HUES64 (cell line): Measurements from ENCODE around the gene SUGCT.
"Not testable (repeated sequence)": the region's sequence is repeated elsewhere in the genome, so short reads cannot be mapped to it uniquely, and the experiment has no call there.

ENCODE experiments used
- H3K27ac ChIP-seq: 2 replicates; pipeline ENCODE4 v1.7.0; 2013; ENCODE audit warnings: low read depth, low read length, inconsistent platforms
- H3K27me3 ChIP-seq: 2 replicates; pipeline ENCODE4 v1.6.1; 2013; ENCODE audit warnings: mild to moderate bottlenecking, low read length; ENCODE audit not compliant: insufficient read depth
- H3K36me3 ChIP-seq: 2 replicates; pipeline ENCODE4 v1.6.1; 2013; ENCODE audit warnings: mild to moderate bottlenecking, low read length; ENCODE audit not compliant: insufficient read depth
- H3K4me1 ChIP-seq: 2 replicates; pipeline ENCODE4 v1.6.1; 2013; ENCODE audit warnings: mild to moderate bottlenecking, low read length, moderate library complexity; ENCODE audit not compliant: insufficient read depth
- H3K4me3 ChIP-seq: 2 replicates; pipeline ENCODE4 v1.5.1; 2013; ENCODE audit warnings: mild to moderate bottlenecking, low read length, moderate library complexity
- H3K9ac ChIP-seq: 2 replicates; pipeline ENCODE4 v1.6.1; 2013; ENCODE audit warnings: mild to moderate bottlenecking, low read depth, low read length
- H3K9me3 ChIP-seq: 2 replicates; pipeline ENCODE4 v1.6.1; 2013; ENCODE audit warnings: low read depth, low read length; ENCODE audit not compliant: insufficient read depth
- WGBS: fragments of 150-250, 120-280 bp; methylation state at CpG from one replicate; pipeline ENCODE4 v1.1.7; 2013; ENCODE audit warnings: missing lambda C conversion rate; 5-methylcytosine and 5-hydroxymethylcytosine counted together

SUGCT gene

DNA sequence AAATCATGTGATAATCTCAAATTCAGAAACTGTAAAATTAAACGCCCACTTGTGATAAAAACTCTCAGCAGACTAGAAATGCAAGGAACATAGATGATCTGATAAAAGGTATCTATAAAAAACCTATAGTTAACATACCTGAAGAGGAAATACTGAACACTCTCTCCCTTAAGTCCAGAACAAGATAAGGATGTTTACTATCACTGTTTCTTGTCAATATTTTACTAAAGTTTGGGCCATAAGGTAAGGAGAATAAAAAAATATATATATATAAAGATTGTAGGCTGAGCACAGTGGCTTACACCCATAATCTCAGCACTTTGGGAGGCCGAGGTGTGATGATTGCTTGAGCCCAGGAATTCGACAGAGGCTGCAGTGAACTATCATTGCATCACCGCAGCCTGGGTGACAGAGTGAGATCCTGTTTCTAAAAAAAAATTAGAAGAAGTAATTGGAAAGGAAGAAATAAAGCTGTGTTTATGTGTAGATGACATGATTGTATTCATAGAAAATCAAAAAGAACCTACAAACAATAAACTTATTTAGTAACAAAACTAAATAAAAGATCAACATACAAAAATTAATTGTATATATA lies 28.8 kb upstream of the SUGCT start:
- Histone ChIP-seq H3K27ac (no peak overlapping the region), H3K9me3 (no peaks in the 10 kb centered on the region), H3K4me3 (no peak overlapping the region), H3K4me1 (no peaks in the 10 kb centered on the region), H3K36me3 (no peaks in the 10 kb centered on the region), H3K27me3 (no peaks in the 10 kb centered on the region), H3K9ac (no peak overlapping the region)
- WGBS: 92% methylated on average over 3 of the region's 4 CpGs

- Histone ChIP-seq H3K27ac (no peak overlapping the region), H3K4me1 (no peaks in the 10 kb centered on the region), H3K9ac (no peak overlapping the region), H3K9me3 (no peaks in the 10 kb centered on the region), H3K4me3 (no peak overlapping the region), H3K36me3 (no peaks in the 10 kb centered on the region), H3K27me3 (no peaks in the 10 kb centered on the region)
- WGBS: 93% methylated on average over 2 of the region's 2 CpGs
Observed at GRCh38 chr7:40115936-40116335, 18.9 kb upstream of the SUGCT start.

- not testable (repeated sequence) for H3K4me3 ChIP-seq
- H3K27ac ChIP-seq: 0 out of 2 replicates have a peak overlapping the region, but pooled peaks have one; percentile 21
Observed at GRCh38 chr7:40117199-40117598, 17.6 kb upstream of the SUGCT start.

GRCh38 chr7:40118201-40118600 lies 16.6 kb upstream of the SUGCT start:
- H3K27ac ChIP-seq, H3K36me3 ChIP-seq, H3K4me3 ChIP-seq, H3K9ac ChIP-seq, H3K4me1 ChIP-seq, H3K27me3 ChIP-seq, H3K9me3 ChIP-seq: not testable (repeated sequence)
- WGBS: 96% methylated on average over 7 of the region's 7 CpGs

More at GRCh38 chr7:40117199-40117598, 17.6 kb upstream of the SUGCT start:
- not testable (repeated sequence) for H3K9me3 ChIP-seq, H3K9ac ChIP-seq, H3K36me3 ChIP-seq, H3K4me1 ChIP-seq, H3K27me3 ChIP-seq
- WGBS: 90% methylated on average over 7 of the region's 9 CpGs

DNA sequence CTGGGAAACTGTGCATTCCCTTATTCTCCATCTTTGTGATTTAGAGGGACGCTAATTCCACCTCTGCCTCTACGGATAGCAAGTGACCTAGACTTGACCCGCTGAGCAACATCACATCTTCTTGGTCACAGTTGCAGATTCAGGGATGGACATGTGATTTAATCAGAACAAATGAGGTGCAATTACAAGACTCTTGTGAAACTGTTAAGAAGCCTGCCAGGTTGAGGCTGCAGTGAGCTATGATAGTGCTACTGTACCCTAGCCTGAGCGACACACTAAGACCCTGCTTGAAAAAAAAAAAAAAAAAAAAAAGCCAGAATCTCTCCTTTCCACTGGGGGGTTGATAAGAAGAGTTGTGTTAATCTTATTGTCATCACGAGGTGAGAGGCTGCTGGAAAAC lies 14.8 kb upstream of the SUGCT start:
- H3K27me3 ChIP-seq: no peaks in the 10 kb centered on the region
- H3K4me3 ChIP-seq: no peak overlapping the region
- no peaks in the 10 kb centered on the region for H3K36me3 ChIP-seq
- no peaks in the 10 kb centered on the region for H3K9me3 ChIP-seq
- no peak overlapping the region for H3K9ac ChIP-seq
- 86% methylated on average over 5 of the region's 5 CpGs for WGBS
- no peak overlapping the region for H3K27ac ChIP-seq
- no peaks in the 10 kb centered on the region for H3K4me1 ChIP-seq

GRCh38 chr7:40122100-40122939 lies 12.5 kb upstream of the SUGCT start:
- not testable (repeated sequence) for H3K4me1 ChIP-seq, H3K9me3 ChIP-seq, H3K27ac ChIP-seq, H3K27me3 ChIP-seq, H3K36me3 ChIP-seq, H3K4me3 ChIP-seq, H3K9ac ChIP-seq
- 95% methylated on average over 14 of the region's 14 CpGs for WGBS

- no peak overlapping the region for H3K9ac ChIP-seq
- no peaks in the 10 kb centered on the region for H3K4me1 ChIP-seq
- H3K36me3 ChIP-seq: peaks cover 4% of the 10 kb centered on the region; the same call in 1 of the 2 replicates
- no peak overlapping the region for H3K4me3 ChIP-seq
- H3K27me3 ChIP-seq: no peaks in the 10 kb centered on the region
- WGBS: 96% methylated on average over 2 of the region's 2 CpGs
- no peak overlapping the region for H3K27ac ChIP-seq
- no peaks in the 10 kb centered on the region for H3K9me3 ChIP-seq
Observed at GRCh38 chr7:40122940-40123254, 11.9 kb upstream of the SUGCT start.

DNA sequence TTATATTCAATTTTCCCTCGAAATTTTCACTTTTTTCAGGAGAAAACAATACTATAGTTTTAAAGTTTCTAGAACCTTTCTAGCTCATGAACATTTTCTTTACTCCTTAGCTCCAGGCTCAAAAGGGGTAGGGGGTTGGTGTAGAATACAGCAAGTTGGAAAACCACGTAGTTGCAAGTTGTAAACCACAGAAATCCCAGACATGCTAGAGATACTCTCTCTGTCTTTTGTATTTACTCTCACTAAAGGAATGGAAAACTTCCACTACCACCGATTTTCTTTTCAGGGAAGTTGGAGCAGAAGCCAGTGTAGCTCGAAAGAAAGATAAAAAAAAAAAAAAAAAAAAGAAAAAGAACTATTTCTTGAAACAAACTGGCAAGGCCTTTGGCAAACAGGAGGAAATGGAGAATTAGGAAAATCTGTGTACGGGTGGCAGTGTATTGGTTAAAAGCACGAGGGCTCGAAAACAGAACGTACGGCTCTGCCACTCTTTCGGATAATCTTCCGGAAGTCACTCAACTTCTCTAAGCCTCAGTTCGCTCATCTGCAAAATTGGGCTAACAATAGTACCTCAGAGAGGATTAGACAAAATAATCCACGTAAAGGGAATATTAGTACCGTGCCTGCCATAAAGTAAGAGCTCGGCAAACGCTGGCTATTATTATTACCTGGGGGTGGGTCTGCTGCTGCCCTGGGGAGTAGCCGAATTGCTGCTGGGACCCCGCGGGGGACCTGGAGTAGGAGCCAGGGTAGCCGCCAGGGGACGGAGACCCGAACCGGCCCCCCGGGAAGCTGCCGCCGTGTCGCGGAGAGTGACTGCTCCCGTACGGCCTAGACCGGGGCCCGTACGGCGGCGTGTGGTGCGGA lies 1.0 kb upstream of the SUGCT start:
- Histone ChIP-seq H3K27me3 (peaks cover 14% of the 10 kb centered on the region), H3K4me3 (peak overlapping the region; percentile 85), H3K27ac (peak overlapping the region; percentile 94), H3K36me3 (peaks cover 18% of the 10 kb centered on the region; the same call in 1 of the 2 replicates), H3K4me1 (peaks cover 7% of the 10 kb centered on the region; the same call in 1 of the 2 replicates), H3K9ac (peak overlapping the region; percentile 91), H3K9me3 (no peaks in the 10 kb centered on the region)
- WGBS: 2% methylated on average over 34 of the region's 36 CpGs

- peaks cover 14% of the 10 kb centered on the region for H3K27me3 ChIP-seq
- H3K9ac ChIP-seq: peak overlapping the region; percentile 91
- peak overlapping the region; percentile 85 for H3K4me3 ChIP-seq
- H3K27ac ChIP-seq: no peak overlapping the region
- no peaks in the 10 kb centered on the region for H3K9me3 ChIP-seq
- 11% methylated on average over 17 of the region's 17 CpGs for WGBS
- peaks cover 13% of the 10 kb centered on the region; the same call in 1 of the 2 replicates for H3K36me3 ChIP-seq
- peaks cover 7% of the 10 kb centered on the region; the same call in 1 of the 2 replicates for H3K4me1 ChIP-seq
Observed at GRCh38 chr7:40135317-40135610, 459 bp downstream of the SUGCT start.

- Histone ChIP-seq H3K9me3 (no peaks in the 10 kb centered on the region), H3K4me3 (no peak overlapping the region), H3K27me3 (peaks cover 14% of the 10 kb centered on the region), H3K9ac (no peak overlapping the region), H3K27ac (no peak overlapping the region), H3K36me3 (peaks cover 3% of the 10 kb centered on the region; the same call in 1 of the 2 replicates), H3K4me1 (peaks cover 7% of the 10 kb centered on the region; the same call in 1 of the 2 replicates)
- 100% methylated on average over 1 of the region's 2 CpGs for WGBS
Observed at GRCh38 chr7:40137563-40137962, 2.8 kb downstream of the SUGCT start.

- 85% methylated on average over 4 of the region's 5 CpGs for WGBS
- Histone ChIP-seq H3K27me3 (peaks cover 14% of the 10 kb centered on the region), H3K9me3 (no peaks in the 10 kb centered on the region), H3K4me3 (no peak overlapping the region), H3K9ac (no peak overlapping the region), H3K27ac (no peak overlapping the region), H3K36me3 (no peaks in the 10 kb centered on the region), H3K4me1 (no peaks in the 10 kb centered on the region)
Observed at GRCh38 chr7:40138973-40139372, 4.2 kb downstream of the SUGCT start.
